Right ventricle myocardium inferior (tissue), 1 donor: Measurements from ENCODE around the gene SLC25A26. TPM values are rescaled to one million over a fixed set of nuclear protein-coding genes. Genes with fewer than 3 reads are reported as not detected.

ENCODE experiments used
- ATAC-seq: fragments of 200-7000 bp; cut with Tn5 transposase; one replicate; pipeline ENCODE4 v1.9.1; 2020; ENCODE audit warnings: mild to moderate bottlenecking, moderate library complexity
- DNase-seq: peaks from one replicate; pipeline ENCODE4 v3.0.0; 2021; ENCODE audit errors: missing footprints
- intact Hi-C: fragments of 100-400 bp; cut with DNase I; formaldehyde crosslinking; loops from one replicate; pipeline ENCODE4 v1.11.0; 2022
- total RNA-seq: library from RNA; stranded (reverse); fragmentation: NEBNext Ultra II Directional; extraction: Animal tissue kit (Norgen Biotek cat#: 25700); gene quantifications from one replicate; pipeline ENCODE4 v1.2.1, GENCODE V29; 2021
- donor health status: DM: no; HTN: yes; CAD: no; lungs with severe emphysema.

SLC25A26 gene
- total RNA-seq, 1 donor from 2014 or later = 45.9 TPM

DNA sequence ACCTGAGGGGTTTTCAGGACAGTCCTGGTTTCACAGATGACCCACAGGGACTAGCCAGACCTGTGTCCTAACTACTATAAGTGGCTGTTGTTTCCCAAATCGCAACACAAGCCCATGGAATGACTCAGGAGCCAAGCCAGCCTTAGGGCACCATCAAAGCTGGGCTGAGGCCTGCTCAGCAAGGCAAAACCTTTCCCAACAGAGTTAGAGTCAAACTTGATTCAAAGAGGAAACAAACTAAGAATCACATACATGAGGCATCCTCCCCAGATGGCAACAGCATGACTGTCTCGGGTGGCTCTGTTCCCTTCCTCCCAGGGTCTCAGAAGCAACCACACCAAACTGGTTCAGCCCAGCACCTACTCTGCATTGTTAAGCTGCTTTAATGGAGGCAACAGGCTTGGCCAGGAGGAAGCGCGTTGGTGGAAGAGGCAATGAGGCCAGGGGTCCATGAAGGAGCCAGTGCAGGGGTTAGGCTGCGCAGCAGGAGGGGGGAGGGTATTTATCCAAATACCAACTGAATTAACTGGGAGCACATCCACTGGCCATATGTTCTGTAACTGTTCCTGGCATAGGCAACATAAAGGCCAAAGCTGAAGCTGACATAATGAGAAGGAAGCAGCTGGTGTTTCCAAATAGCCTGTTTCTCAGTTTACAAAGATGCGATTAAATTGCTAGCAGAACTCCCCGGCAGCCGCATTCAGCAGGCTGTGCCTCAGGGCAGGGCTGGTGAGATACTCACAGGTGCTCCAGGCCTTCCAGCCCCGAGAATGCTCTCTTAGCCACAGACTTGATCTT lies 177.6 kb downstream of the SLC25A26 start:
- DNase-seq (no peak), ATAC-seq (no peak)
- intact Hi-C loops = no loop called here

GRCh38 chr3:66399529-66400232 lies 178.9 kb downstream of the SLC25A26 start:
- intact Hi-C loops = loop anchor here (10.0 kb wide), 1 partner anchor 265 kb away; no protein-coding TSS in a partner anchor
- ATAC-seq (no peak), DNase-seq (no peak)

- ATAC-seq (no peak), DNase-seq (no peak)
- intact Hi-C loops = loop anchor here (10.0 kb wide), 1 partner anchor 264 kb away; no protein-coding TSS in a partner anchor
Measured at GRCh38 chr3:66400411-66401156, 179.8 kb downstream of the SLC25A26 start.

- intact Hi-C loops = loop anchor here (10.0 kb wide), 1 partner anchor 264 kb away; no protein-coding TSS in a partner anchor
- DNase-seq (no peak), ATAC-seq (no peak)
Measured at GRCh38 chr3:66401157-66401550, 180.4 kb downstream of the SLC25A26 start.

DNA sequence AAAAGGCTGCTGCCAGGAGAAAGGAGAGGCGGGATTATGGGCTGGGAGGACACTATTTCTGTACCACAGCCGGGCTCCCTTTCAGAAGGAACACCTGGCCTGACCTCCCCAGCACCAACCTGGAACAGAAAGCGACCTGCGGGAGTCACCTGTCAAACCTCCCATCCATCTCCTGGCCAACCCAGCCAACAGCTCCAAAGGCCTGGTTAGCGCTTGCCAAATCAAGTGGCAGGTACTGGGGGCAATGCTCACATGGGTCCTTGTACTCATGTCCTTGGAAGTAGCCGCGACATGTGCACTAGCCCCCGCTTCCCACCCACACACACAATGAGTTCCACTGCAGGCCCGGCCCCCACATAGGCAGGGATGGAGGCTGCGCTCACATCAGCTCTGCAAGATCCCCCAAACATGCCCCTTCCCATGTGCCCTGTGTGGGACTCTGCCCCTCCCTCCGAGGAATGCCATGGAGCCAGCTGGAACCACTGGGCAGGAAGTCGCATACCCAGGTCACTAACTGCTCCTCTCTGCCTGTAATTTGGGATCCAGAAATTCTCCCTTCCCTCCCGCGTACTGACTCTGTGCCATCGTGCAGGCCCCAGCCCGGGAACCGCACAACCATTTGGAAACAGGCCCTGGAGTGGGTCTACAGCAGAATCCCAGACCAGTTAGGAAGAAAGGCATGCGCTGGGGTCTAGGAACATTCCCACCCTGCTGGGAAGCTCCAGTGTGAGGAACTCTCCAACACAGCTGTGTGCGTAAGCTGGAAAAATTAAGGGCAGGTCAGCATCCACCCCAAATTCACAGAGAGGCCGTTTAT lies 181.1 kb downstream of the SLC25A26 start:
- ATAC-seq = no peak
- no peak for DNase-seq
- intact Hi-C loops = loop anchor here (10.0 kb wide), 1 partner anchor 263 kb away; no protein-coding TSS in a partner anchor

DNA sequence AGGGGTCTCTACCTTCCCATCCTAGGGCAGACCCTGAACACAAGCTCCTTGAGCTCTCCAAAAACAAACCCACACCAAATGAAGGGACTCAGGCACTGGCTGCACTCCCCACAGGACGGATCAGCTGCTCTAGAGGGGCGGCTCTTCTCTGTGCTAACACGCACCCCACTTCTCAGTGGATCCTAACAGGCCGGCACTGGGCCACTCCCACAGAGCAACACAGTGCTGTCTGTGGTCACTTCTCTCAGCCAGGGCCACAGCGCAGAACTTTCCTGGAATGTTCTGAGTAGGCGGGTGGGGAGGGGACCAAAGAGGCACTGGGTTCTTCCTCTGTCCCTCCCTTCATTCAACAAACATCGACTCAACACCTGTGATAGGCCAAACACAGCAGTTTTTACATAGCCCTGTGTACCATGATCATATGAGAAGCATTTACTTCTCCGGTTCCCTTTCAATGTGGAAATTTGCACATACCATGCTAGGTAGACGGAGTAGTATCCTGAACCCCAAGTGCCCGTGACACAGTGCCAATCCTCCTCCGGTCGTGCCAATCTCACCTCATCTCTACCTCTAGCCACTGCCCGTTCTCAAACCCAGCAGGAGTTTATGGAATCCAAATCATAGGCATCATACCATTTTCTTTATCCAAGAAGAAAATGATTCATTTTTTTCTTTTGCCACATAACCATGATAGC lies 181.9 kb downstream of the SLC25A26 start:
- DNase-seq = no peak
- intact Hi-C loops = loop anchor here (10.0 kb wide), 1 partner anchor 262 kb away; no protein-coding TSS in a partner anchor
- no peak for ATAC-seq

DNA sequence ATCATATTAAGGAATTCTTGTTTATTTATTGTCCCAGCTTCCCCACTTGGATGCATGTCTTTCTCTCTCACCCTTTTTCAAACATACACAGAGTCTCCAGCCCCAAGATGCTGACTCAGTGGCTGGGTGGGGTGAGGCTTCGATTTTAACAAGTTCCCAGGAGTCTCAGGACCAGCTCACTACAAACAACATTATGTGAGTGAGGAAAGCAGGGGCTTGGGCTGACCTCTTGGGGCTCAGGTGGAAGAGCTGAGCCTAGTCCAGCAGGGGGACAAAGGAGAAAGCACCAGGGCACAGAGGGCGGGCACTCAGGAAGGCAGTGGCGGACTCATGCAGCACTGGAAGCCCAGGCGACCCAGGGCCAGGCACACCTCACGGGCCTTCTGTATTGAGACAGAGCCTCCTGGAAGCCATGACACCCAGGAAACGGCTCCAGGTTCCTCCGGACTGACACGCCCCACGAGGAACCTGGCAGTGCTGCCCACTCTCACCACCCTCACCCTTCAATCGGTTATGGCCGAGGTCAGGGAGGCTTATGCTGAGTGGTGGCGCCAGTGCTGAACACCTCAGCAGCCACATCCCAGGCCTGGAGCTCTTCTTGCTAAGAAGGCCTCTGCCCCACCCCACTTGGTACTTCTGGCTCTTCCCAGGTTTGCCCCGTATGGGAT lies 182.7 kb downstream of the SLC25A26 start:
- intact Hi-C loops = loop anchor here (10.0 kb wide), 1 partner anchor 261 kb away; no protein-coding TSS in a partner anchor
- ATAC-seq (no peak), DNase-seq (no peak)

- intact Hi-C loops = loop anchor here (10.0 kb wide), 1 partner anchor 261 kb away; no protein-coding TSS in a partner anchor
- DNase-seq = no peak
- ATAC-seq = no peak
Measured at GRCh38 chr3:66404197-66404596, 183.4 kb downstream of the SLC25A26 start.

DNA sequence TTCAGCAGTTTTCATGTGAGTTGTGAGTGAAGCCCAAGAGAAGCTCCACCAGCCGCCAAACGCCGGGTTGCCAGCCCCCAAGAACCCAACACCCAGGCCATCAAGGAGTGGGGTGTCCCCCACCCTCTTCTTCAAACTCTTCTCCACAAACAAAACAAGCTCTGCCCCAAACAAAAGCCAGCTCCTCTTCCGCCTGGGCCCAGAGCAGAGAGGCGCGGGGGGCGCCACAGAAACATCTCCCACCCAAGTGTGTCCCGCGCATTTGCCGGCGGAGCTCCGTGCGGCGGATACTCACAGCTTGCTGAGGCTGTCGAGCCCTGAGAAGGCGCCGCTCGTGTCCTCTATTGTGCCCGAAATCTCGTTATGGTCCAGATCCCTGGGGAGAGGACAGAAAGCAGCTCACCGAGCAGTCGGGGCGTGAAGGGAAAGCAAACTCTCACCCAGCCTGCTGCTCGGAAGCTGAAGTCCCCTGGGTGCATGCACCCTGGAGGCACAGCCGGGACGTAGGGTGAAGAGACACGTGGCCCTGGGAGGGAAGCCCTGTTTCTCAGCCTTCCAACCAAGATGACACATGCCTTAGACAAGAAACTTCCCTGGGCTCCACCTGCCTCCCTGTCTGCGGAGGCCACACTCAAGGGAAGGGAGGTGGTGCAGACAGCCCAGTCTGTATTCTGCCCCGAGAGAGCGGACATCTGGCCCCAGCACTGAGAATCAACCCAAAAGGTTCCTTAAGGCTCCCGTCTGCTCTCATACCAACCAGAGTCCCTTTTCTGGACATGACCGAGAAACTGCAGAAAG lies 184.3 kb downstream of the SLC25A26 start:
- no peak for DNase-seq
- intact Hi-C loops = loop anchor here (5.0 to 10.0 kb wide), 2 partner anchors 47 to 260 kb away; no protein-coding TSS in a partner anchor
- ATAC-seq = no peak

DNA sequence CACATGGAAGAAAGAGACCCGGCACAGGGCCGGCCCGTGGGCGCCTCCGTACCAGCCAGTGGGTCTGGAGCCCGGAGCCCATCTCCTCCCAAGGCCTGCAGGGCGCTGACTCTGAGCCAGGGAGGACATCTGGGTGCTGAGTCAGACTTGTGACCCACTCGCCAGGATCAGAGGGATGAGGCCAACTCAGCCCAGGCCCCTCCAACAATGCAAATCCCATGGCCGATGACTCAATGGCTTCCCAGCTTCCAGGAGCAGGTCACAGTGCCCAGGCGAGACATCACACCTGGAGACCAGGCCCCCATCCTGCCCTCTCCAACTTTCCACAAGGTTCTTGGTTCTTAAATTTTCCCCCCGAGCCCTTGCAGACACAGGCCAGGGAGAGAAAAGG lies 184.9 kb downstream of the SLC25A26 start:
- intact Hi-C loops = loop anchor here (2.0 to 10.0 kb wide), 3 partner anchors 47 to 411 kb away; no protein-coding TSS in a partner anchor
- ATAC-seq (no peak), DNase-seq (no peak)

DNA sequence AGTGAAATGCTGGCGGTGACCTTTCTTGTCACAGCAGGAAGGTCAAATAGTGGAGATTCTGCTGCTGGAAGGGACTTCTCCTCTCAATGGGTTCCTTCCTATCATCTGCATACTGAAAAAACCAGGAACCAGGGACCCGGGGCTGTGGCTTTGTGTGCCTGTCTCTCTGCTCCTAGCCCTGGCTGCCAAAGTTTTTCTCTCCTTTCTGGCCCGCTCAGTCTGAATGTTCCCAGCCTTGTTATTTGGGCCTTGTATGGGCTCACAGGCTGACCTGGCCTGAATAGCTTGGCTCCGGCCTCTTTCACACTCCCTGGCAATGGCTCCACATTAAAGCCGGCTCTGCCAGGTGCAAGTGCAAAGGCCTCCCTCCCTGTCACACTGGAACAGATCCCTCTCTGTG lies 185.4 kb downstream of the SLC25A26 start:
- no peak for DNase-seq
- intact Hi-C loops = loop anchor here (2.0 to 10.0 kb wide), 3 partner anchors 46 to 411 kb away; no protein-coding TSS in a partner anchor
- peak; percentile 67 for ATAC-seq

DNA sequence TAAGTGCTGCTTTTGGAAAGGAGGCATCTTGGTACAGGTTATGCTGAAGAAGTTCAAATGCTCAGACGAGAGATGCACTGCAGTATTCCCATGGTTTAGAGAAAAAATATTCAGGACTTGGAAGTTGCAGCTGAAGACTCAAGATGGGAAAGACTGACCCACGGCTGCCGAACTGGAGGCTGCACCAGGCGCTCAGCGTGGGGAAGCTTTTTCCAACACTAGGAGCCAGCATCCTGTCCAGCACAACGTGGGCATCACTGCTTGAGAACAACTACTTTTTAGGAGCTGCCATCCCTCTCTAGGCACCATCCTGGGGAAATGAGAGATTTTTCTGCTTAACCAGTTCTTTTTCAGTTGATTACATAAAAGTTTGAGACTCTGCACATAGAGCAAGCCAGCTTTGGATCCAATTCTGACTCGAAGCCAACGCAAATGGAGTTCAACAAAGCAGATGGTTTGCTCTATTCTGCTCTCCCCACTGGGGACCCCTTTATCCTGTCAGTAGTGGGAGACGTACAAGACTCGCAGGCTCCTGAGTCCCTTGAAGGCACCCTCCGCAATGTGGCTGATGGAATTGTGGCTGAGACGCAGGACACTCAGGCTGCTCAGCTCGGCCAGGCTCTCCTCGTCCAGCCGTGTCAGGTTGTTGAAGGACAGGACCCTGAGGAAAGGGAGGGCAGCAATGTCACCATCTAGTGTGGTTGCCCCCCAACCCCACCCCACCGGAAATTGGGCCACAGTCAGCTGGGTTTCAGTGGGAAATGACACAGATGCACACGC lies 186.2 kb downstream of the SLC25A26 start:
- intact Hi-C loops = loop anchor here (2.0 to 10.0 kb wide), 3 partner anchors 45 to 410 kb away; no protein-coding TSS in a partner anchor
- no peak for ATAC-seq
- DNase-seq = no peak

- ATAC-seq (peak; percentile 62), DNase-seq (peak; percentile 85)
- intact Hi-C loops = loop anchor here (2.0 to 10.0 kb wide), 3 partner anchors 45 to 409 kb away; no protein-coding TSS in a partner anchor
Measured at GRCh38 chr3:66407611-66408218, 186.9 kb downstream of the SLC25A26 start.

- no peak for DNase-seq
- intact Hi-C loops = loop anchor here (2.0 to 10.0 kb wide), 3 partner anchors 42 to 255 kb away; partner anchors contain the start of gene LRIG1
Measured at GRCh38 chr3:66409771-66410754, 189.3 kb downstream of the SLC25A26 start.

More at GRCh38 chr3:66409771-66410754, 189.3 kb downstream of the SLC25A26 start:
- no peak for ATAC-seq
